GM12801 (cell line): Measurements from ENCODE around the gene NBAS.

Experiments used
- CTCF ChIP-seq: IDR thresholded peaks from one replicate; pipeline ENCODE4 v1.5.1; 2011; ENCODE audit warnings: control low read depth; ENCODE audit not compliant: insufficient read length; ENCODE audit errors: extremely low read depth

Gene NBAS

GRCh38 chr2:15563227-15564100, 2.3 kb upstream of the NBAS start:
- no peak for TF ChIP-seq CTCF

- no peak for TF ChIP-seq CTCF
Observed at GRCh38 chr2:15562354-15563031, 1.4 kb upstream of the NBAS start.

- TF ChIP-seq CTCF: no peak
Observed at GRCh38 chr2:15561574-15562344, 625 bp upstream of the NBAS start.

GRCh38 chr2:15560140-15560987, 770 bp downstream of the NBAS start:
- TF ChIP-seq CTCF: no peak

GRCh38 chr2:15559379-15560139, 1.6 kb downstream of the NBAS start:
- no peak for TF ChIP-seq CTCF

- TF ChIP-seq CTCF: no peak
Observed at GRCh38 chr2:15557887-15558311, 3.2 kb downstream of the NBAS start.
